AG04450 (cell line): Measurements from ENCODE around the gene TNFRSF1A. TPM values are rescaled to one million over a fixed set of nuclear protein-coding genes. Genes with fewer than 3 reads are reported as not detected.

ENCODE experiments used
- CTCF ChIA-PET: fragments of 300-600, 350-600 bp; formaldehyde crosslinking; extraction: SDS; loops from one replicate; lab custom pipeline; 2022; ENCODE audit warnings: antibody characterized with exemption, inconsistent platforms; lab: Charles Lee
- POLR2A ChIA-PET: fragments of 350-600 bp; formaldehyde crosslinking; extraction: SDS; loops from one replicate; lab custom pipeline; 2021; ENCODE audit warnings: antibody characterized with exemption, inconsistent platforms; lab: Yijun Ruan, JAX
- DNase-seq: peaks from one replicate; pipeline ENCODE4 v3.0.0-alpha.2; 2011; ENCODE audit warnings: low read depth, low spot score
- H3K27ac ChIP-seq: one replicate; pipeline ENCODE4 v1.5.1; 2012; ENCODE audit warnings: low read depth, low read length, control low read depth
- H3K27me3 ChIP-seq: one replicate; pipeline ENCODE4 v1.6.0; 2012; ENCODE audit warnings: low read length; ENCODE audit not compliant: control insufficient read depth, insufficient read depth
- H3K4me3 ChIP-seq: 2 replicates; pipeline ENCODE4 v1.5.1; 2011; ENCODE audit warnings: mild to moderate bottlenecking, low read depth, low read length, control low read depth
- H3K9me3 ChIP-seq: 2 replicates; pipeline ENCODE4 v1.5.1; 2012; ENCODE audit warnings: low read length; ENCODE audit not compliant: control insufficient read depth, insufficient read depth
- CTCF ChIP-seq: IDR thresholded peaks from 2 replicates; pipeline ENCODE4 v1.5.1; 2011; ENCODE audit warnings: low read depth, low read length, control low read depth, inconsistent platforms
- polyA plus RNA-seq: library from polyadenylated mRNA; depleted of rRNA; stranded (reverse); fragments of >200 nt; gene quantifications from 2 replicates; pipeline ENCODE4 v1.2.3, GENCODE V29; 2011

Gene TNFRSF1A
- polyA plus RNA-seq, 1 experiment: 231 TPM

- Histone ChIP-seq H3K27ac (peak overlapping the region; percentile 2), H3K4me3 (no peak overlapping the region), H3K9me3 (no peaks in the 10 kb centered on the region; the same call in 1 of the 2 replicates), H3K27me3 (peaks cover 8% of the 10 kb centered on the region)
- CTCF ChIA-PET: no interaction called here
- no peak for DNase-seq
- no peak for TF ChIP-seq CTCF
- POLR2A ChIA-PET: interaction anchor here (1.3 kb wide), 1 partner anchor 16 kb away, joined by 4 read pairs; no protein-coding TSS in a partner anchor
These were observed 10.6 kb upstream of the TNFRSF1A start for GRCh38 chr12:6352193-6353173.

- ChIA-PET CTCF (no interaction called here), POLR2A (no interaction called here)
- no peak for DNase-seq
- Histone ChIP-seq H3K27me3 (peaks cover 7% of the 10 kb centered on the region), H3K27ac (no peak overlapping the region), H3K9me3 (peaks cover 3% of the 10 kb centered on the region; the same call in 1 of the 2 replicates), H3K4me3 (no peak overlapping the region)
- no peak for TF ChIP-seq CTCF
These were observed 9.7 kb upstream of the TNFRSF1A start for GRCh38 chr12:6351622-6352021.

- no peak for DNase-seq
- H3K4me3 ChIP-seq: no peak overlapping the region
- ChIA-PET CTCF (interaction anchor here (0.5 kb wide), 1 partner anchor 357 kb away, joined by 3 read pairs; no protein-coding TSS in a partner anchor), POLR2A (interaction anchor here (0.7 kb wide), 1 partner anchor 15 kb away, joined by 3 read pairs; no protein-coding TSS in a partner anchor)
- peaks cover 3% of the 10 kb centered on the region; the same call in 1 of the 2 replicates for H3K9me3 ChIP-seq
- H3K27ac ChIP-seq: no peak overlapping the region
- H3K27me3 ChIP-seq: no peaks in the 10 kb centered on the region
- no peak for TF ChIP-seq CTCF
These were observed 5.8 kb upstream of the TNFRSF1A start for GRCh38 chr12:6347367-6348338.

- no peak for TF ChIP-seq CTCF
- Histone ChIP-seq H3K27me3 (no peaks in the 10 kb centered on the region), H3K27ac (no peak overlapping the region), H3K4me3 (no peak overlapping the region), H3K9me3 (peaks cover 3% of the 10 kb centered on the region; the same call in 1 of the 2 replicates)
- POLR2A ChIA-PET: interaction anchor here (0.7 kb wide), 1 partner anchor 14 kb away, joined by 3 read pairs; no protein-coding TSS in a partner anchor
- DNase-seq: no peak
- CTCF ChIA-PET: no interaction called here
These were observed 5.1 kb upstream of the TNFRSF1A start for GRCh38 chr12:6346942-6347341.
